Fibroblast of mammary gland (primary cell): ENCODE measurements around the gene TUBGCP6.

Experiments
- DNase-seq: peaks from one replicate; pipeline ENCODE4 v3.0.0-alpha.2; 2010; ENCODE audit warnings: low read depth
- H3K4me3 ChIP-seq: 2 replicates; pipeline ENCODE4 v1.5.1; 2011; ENCODE audit warnings: low read depth, mild to moderate bottlenecking, low read length, moderate library complexity; ENCODE audit not compliant: control insufficient read depth
- TF ChIP-seq, protein P1 (sequence below): conservative IDR thresholded peaks from 2 replicates; pipeline ENCODE4 v1.5.1; 2011; ENCODE audit warnings: low read depth, low read length, inconsistent platforms; ENCODE audit not compliant: control insufficient read depth, insufficient read depth

TUBGCP6 gene

DNA sequence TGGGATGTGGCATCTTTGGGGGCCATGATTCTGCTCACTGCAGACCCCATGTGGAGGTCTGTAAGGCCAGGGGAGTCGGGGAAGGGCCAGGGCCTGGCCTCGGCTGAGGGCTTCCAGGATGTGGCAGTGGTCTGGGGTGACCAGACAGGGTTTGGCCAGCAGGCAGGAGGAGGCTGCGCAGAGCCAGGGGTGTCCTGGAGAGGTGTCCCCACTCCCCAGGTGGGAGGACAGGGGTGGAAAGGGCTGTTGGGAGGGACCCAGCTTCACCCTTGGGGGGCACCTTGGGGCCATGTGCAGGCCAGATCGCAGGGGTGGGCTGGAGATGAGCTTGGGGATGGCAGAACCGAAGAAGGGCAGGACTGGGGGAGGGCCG, 70.9 kb downstream of the TUBGCP6 start:
- H3K4me3 ChIP-seq, result no peak overlapping the region
- TF ChIP-seq, protein P1, sequence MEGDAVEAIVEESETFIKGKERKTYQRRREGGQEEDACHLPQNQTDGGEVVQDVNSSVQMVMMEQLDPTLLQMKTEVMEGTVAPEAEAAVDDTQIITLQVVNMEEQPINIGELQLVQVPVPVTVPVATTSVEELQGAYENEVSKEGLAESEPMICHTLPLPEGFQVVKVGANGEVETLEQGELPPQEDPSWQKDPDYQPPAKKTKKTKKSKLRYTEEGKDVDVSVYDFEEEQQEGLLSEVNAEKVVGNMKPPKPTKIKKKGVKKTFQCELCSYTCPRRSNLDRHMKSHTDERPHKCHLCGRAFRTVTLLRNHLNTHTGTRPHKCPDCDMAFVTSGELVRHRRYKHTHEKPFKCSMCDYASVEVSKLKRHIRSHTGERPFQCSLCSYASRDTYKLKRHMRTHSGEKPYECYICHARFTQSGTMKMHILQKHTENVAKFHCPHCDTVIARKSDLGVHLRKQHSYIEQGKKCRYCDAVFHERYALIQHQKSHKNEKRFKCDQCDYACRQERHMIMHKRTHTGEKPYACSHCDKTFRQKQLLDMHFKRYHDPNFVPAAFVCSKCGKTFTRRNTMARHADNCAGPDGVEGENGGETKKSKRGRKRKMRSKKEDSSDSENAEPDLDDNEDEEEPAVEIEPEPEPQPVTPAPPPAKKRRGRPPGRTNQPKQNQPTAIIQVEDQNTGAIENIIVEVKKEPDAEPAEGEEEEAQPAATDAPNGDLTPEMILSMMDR, result no peak
- no peak for DNase-seq

DNA sequence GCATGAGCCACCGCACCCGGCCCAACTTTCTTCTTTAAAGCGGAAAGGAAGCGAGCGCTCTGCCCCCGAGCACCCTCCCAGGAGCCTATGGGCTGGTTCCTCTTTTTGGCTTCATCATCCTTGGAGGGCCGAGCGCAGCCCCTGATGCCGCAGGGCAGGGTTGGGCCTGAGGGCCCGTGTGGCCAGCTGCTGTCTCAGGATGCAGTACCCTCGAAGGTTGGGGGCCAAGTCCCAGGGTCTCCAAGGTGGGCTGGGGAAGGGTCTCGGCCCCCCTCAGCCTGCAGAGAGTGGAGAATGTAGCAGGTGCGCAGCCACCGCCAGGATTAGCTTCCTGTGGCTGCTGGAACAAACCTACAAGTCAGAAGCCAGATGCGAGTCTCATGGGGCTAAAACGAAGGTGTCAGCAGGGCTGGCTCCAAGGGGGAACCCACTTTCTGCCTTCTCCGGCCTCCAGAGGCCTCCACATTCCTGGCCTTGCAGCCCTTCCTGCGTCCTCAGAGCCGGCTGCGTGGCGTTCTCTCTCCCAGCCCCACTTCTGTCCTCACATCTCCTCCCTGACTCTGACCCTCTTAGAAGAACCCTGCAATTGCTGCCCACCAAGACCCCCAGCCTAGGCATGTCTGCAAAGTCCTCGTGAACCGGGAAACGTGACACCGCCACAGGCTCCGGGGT, 71.4 kb downstream of the TUBGCP6 start:
- no peak overlapping the region for H3K4me3 ChIP-seq
- no peak for DNase-seq
- TF ChIP-seq, protein P1, result no peak

DNA sequence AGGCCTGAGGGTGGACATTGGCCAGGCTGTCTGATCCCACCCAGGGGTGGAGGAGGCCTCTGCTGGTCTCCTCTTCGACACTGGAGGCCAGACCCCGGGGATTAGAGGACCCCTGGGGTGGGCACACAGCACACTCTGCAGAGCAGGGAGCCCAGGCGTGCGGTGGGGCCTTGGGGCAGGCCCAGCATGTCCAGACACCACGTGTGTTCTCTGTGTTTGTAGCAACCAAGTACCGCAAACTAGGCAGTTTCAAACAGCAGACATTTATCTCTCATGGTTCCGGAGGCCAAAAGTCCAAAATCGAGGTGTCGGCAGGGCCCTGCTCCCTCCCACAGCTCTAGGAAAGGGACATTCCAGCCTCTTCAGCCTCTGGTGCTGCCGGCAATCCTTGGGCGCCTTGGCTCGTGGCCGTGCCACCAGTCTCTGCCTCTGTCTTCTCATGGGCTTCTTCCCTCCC, 72.8 kb downstream of the TUBGCP6 start:
- H3K4me3 ChIP-seq, result no peak overlapping the region
- DNase-seq, result no peak
- TF ChIP-seq, protein P1, result no peak

DNA sequence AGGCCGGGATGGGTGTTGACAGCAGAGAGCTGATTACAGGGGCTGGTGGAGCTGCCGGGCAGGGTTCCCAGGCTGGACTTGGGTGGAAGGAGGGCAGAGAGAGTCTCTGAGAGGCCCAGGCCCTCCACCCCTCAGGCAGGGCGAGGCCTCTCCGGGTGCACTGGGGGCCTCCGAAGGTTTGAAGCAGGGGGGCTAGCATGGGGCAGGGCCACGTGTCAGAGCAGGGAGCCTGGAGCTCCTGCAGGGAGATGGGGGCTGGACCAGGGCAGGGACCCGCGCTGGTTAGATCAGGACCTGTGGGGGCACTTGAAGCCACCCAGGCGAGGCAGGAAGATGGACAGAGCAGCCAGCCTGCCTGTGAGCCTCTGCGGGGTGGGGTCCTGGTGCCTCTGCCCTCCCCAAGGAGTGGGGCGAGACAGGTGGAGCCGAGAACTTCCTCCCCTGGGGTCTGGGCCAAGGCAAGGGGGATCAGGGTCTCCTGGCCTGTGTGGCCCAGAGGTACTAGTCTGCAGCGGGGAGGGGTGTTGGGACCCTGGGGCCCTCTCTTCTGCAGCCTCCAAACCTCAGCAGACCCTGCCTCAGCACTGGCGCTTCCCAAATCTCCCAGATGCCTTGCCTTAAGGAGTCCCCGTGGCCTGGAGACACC, 73.4 kb downstream of the TUBGCP6 start:
- TF ChIP-seq, protein P1, result no peak
- no peak overlapping the region for H3K4me3 ChIP-seq
- no peak for DNase-seq

DNA sequence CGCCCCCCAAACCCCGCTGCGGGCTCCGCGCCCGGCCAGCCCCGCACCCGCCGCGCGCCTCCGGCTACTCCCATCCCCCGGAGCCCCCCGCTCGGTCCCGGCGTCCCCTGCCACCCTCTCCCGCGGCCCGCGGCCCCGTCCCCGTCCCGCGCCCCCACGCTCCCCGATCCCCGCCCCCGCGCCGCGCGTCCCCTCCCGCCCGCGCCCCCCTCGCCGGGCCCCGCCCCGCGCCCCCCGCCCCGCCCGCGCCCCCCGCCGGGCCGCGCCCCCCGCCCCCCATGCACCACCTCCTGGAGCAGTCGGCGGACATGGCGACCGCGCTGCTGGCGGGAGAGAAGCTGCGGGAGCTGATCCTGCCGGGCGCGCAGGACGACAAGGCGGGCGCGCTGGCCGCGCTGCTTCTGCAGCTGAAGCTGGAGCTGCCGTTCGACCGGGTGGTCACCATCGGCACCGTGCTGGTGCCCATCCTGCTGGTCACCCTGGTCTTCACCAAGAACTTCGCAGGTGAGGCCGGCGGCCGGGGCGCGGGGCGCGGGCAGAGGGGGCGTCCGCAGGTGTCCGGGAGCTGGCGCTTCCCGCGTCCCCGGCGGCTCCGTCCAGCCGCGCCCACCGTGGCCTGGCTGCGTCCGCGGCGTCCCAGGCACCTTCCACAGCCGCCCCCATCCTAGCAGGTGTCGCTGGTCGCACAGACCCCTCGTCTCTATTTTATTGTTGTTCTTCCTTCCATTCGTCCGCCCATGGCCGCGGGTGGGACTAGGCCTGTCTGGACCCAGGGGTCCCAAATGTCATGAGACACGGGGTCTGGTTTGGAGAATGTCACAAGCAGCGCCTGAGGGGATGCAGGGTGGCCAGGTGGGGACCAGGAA, 74.1 kb downstream of the TUBGCP6 start, which contains the start of gene PANX2:
Gene PANX2 (plus strand): TSS at position 279 of the 866 bp plus-strand sequence. CDS start 0 bp downstream, at position 279.
- H3K4me3 ChIP-seq, result no peak within 1 kb of the TSS
- DNase-seq, result no peak
- TF ChIP-seq, protein P1, result no peak

DNA sequence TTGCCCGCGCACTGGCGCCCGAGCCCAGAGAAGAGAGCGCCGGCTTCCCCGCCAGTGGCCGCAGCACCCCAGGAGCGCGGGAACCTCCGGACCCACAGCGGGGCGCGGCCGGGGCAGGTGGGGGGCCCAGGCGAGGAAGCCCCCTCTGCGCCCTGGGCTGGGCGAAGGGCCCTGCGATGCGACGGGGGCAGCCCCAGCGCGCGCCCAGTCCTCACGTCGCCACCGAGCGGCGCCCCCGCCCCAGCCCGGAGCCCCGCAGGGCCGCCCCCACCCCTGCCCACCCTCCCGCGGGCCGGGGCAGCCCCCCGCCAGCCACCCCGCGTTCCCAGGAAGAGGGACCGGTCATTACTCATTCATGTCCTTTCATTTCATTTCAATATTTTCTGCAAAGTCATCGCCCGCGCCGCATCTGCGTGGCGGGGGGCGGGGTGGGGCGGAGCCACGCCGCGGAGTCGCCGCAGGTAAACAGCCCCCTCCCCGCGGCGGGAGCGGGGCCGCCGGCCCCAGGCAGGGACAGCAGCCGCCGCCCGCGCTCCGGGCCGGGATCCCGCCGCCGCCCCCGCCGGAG, 75.0 kb downstream of the TUBGCP6 start:
- TF ChIP-seq, protein P1, result no peak
- no peak overlapping the region for H3K4me3 ChIP-seq
- DNase-seq, result no peak
